Ascending aorta (tissue), 2 donors: Measurements from ENCODE around the gene C19orf47. TPM values are rescaled to one million over a fixed set of nuclear protein-coding genes. Genes with fewer than 3 reads are reported as not detected.

Experiments
- DNase-seq, 2 donors: peaks; one replicate each; pipeline ENCODE4 v3.0.0-alpha.2; 2019; ENCODE audit warnings: low spot score in 2 of 2
- H3K27ac ChIP-seq, 2 donors: fragments of 200-600 bp; sonication (generic); one replicate each; pipeline ENCODE4 v1.5.1; 2016 to 2017; ENCODE audit warnings: mild to moderate bottlenecking in 1 of 2
- H3K27me3 ChIP-seq: fragments of 200-600 bp; sonication (generic); one replicate; pipeline ENCODE4 v1.5.1; 2017
- H3K36me3 ChIP-seq, 2 donors: fragments of 200-600 bp; sonication (generic); one replicate each; pipeline ENCODE4 v1.5.1; 2016
- H3K4me1 ChIP-seq, 2 donors: fragments of 200-600 bp; sonication (generic); one replicate each; pipeline ENCODE4 v1.5.1; 2016 to 2017; ENCODE audit warnings: mild to moderate bottlenecking in 1 of 2
- H3K4me3 ChIP-seq, 2 donors: fragments of 200-600 bp; sonication (generic); one replicate each; pipeline ENCODE4 v1.5.1; 2016 to 2017; ENCODE audit warnings: mild to moderate bottlenecking in 1 of 2
- H3K9me3 ChIP-seq, 2 donors: fragments of 200-600 bp; sonication (generic); one replicate each; pipeline ENCODE4 v1.5.1; 2016
- intact Hi-C: fragments of 100-400 bp; cut with DNase I; formaldehyde crosslinking; loops from one replicate; pipeline ENCODE4 v1.15.1; 2023
- total RNA-seq: library from RNA; depleted of rRNA; stranded (reverse); fragments of >200 nt; gene quantifications from one replicate; pipeline ENCODE4 v1.1.0, GENCODE V29; 2016
- TF ChIP-seq, protein P1 (sequence below), 3 experiments: fragments of 200-600 bp in 2 of 3; fragments of 450-650 bp in 1 of 3; sonication (generic) in 2 of 3; IDR thresholded peaks; one replicate each; pipeline ENCODE4 v1.5.1; 2016 to 2019; ENCODE audit warnings: antibody characterized with exemption in 3 of 3, mild to moderate bottlenecking in 1 of 3, moderate library complexity in 1 of 3

C19orf47 gene
- total RNA-seq, 1 donor from 2014 or later: 10.4 TPM

DNA sequence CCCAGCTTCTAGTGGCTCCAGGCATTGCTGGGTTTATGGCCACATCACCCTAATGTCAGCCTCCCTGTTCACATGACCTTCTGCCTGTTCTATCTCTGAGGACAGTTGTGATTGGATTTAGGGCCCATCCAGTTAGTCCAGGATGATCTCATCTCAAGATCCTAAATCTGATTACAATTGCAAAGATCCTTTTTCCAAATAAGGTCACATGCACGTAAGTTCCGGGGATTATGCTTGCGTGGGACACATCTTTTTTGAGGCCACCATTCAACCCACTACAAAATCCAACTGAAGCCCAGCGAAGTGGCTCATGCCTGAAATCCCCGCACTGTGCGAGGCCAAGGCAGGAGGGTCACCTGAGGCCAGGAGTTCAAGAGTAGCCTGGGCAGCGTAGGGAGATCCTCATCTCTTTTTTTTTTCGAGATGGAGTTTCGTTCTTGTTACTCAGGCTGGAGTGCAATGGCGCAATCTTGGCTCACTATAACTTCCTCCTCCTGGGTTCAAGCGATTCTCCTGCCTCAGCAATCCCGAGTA, 12.6 kb upstream of the C19orf47 start:
- H3K4me3 ChIP-seq: no peak overlapping the region
- DNase-seq: no peak
- intact Hi-C loops: no loop called here
- no peaks in the 10 kb centered on the region for H3K27me3 ChIP-seq
- H3K27ac ChIP-seq: no peak overlapping the region
- no peaks in the 10 kb centered on the region for H3K9me3 ChIP-seq
- TF ChIP-seq, protein P1, sequence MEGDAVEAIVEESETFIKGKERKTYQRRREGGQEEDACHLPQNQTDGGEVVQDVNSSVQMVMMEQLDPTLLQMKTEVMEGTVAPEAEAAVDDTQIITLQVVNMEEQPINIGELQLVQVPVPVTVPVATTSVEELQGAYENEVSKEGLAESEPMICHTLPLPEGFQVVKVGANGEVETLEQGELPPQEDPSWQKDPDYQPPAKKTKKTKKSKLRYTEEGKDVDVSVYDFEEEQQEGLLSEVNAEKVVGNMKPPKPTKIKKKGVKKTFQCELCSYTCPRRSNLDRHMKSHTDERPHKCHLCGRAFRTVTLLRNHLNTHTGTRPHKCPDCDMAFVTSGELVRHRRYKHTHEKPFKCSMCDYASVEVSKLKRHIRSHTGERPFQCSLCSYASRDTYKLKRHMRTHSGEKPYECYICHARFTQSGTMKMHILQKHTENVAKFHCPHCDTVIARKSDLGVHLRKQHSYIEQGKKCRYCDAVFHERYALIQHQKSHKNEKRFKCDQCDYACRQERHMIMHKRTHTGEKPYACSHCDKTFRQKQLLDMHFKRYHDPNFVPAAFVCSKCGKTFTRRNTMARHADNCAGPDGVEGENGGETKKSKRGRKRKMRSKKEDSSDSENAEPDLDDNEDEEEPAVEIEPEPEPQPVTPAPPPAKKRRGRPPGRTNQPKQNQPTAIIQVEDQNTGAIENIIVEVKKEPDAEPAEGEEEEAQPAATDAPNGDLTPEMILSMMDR (IDR thresholded peaks at IDR 0.05): no peak
- peaks cover 0 to 4% of the 10 kb centered on the region in 2 donors for H3K36me3 ChIP-seq
- peaks cover 0 to 3% of the 10 kb centered on the region in 2 donors for H3K4me1 ChIP-seq

DNA sequence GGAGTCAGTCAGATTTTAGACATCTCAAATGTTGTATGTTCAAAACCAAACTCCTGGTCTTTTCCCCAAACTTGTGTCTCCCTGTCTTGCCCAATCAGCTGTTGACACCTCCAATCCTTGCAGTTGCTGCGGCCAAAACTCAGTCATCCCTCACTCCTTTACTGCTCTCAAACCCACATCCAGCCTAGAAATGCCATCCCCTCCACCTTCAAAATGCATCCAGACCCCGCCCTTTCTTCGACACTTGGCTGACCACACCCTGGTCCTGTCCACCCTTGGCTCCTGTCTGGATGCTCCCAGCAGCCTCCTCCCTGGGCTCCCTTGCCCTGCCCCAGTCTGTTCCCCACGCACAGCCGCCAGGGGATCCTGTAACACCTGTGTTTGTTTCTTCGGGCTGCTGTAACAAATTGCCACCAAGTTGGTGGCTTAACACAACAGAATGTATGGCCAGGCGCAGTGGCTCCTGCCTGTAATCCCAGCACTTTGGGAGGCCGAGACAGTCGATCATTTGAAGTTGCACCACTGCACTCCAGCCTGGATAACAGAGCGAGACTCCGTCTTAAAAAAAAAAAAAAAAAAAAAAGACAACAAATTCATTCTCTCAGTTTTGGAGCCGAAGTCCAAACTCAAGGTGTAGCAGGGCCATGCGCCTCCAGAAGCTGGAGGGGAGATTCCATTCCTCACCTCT, 12.0 kb upstream of the C19orf47 start:
- intact Hi-C loops: no loop called here
- TF ChIP-seq, protein P1 (IDR thresholded peaks at IDR 0.05): no peak
- H3K4me1 ChIP-seq: no peaks in the 10 kb centered on the region
- DNase-seq: no peak
- no peaks in the 10 kb centered on the region for H3K9me3 ChIP-seq
- H3K27me3 ChIP-seq: no peaks in the 10 kb centered on the region
- H3K36me3 ChIP-seq: peaks cover 0 to 4% of the 10 kb centered on the region in 2 donors
- no peak overlapping the region for H3K4me3 ChIP-seq
- H3K27ac ChIP-seq: no peak overlapping the region

DNA sequence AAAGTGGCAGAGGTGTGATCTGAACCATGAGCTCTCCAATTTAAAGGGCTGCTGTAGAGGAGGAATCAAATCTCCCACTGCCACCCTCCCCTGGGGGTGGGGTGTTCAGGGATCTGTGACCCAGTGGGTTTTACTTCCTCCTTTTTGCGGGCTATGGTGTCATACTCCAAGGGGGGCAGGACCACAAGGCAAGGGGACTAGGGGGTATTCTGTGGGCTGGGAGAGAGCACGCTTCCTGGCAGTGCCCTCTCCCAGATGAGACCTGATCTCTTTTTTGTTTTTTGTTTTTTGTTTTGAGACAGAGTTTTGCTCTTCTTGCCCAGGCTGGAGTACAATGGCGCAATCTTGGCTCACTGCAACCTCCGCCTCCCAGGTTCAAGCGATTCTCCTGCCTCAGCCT, 10.6 kb upstream of the C19orf47 start:
- TF ChIP-seq, protein P1 (IDR thresholded peaks at IDR 0.05): no peak
- no peaks in the 10 kb centered on the region for H3K9me3 ChIP-seq
- intact Hi-C loops: no loop called here
- H3K36me3 ChIP-seq: peaks cover 0 to 4% of the 10 kb centered on the region in 2 donors
- no peaks in the 10 kb centered on the region for H3K27me3 ChIP-seq
- H3K4me1 ChIP-seq: no peaks in the 10 kb centered on the region
- DNase-seq: peak in 1 of 2 donors; percentile 33
- no peak overlapping the region for H3K27ac ChIP-seq
- H3K4me3 ChIP-seq: no peak overlapping the region

DNA sequence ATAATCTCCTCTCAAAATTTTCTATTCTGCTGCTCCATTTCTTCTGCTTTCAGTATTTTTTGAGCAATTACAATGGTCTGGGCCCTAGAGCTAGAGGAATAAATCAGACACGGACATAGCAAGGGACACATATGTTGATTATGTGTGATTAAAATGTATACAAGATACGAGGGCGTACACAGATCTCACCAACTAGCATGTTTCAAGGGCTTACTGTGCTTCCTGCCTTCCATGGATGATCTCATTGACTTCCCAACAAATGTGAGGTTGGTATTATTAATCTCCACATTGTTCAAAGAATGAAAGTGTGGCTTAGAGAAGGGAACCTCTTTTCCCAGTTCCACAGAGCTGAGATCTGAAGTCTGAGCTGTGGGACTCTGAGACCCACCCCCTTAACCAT, 9.4 kb upstream of the C19orf47 start:
- Histone ChIP-seq H3K4me3 (no peak overlapping the region), H3K27ac (no peak overlapping the region), H3K9me3 (no peaks in the 10 kb centered on the region), H3K4me1 (no peaks in the 10 kb centered on the region), H3K36me3 (peaks cover 0 to 4% of the 10 kb centered on the region in 2 donors), H3K27me3 (no peaks in the 10 kb centered on the region)
- intact Hi-C loops: no loop called here
- no peak for DNase-seq
- TF ChIP-seq, protein P1 (IDR thresholded peaks at IDR 0.05): no peak

DNA sequence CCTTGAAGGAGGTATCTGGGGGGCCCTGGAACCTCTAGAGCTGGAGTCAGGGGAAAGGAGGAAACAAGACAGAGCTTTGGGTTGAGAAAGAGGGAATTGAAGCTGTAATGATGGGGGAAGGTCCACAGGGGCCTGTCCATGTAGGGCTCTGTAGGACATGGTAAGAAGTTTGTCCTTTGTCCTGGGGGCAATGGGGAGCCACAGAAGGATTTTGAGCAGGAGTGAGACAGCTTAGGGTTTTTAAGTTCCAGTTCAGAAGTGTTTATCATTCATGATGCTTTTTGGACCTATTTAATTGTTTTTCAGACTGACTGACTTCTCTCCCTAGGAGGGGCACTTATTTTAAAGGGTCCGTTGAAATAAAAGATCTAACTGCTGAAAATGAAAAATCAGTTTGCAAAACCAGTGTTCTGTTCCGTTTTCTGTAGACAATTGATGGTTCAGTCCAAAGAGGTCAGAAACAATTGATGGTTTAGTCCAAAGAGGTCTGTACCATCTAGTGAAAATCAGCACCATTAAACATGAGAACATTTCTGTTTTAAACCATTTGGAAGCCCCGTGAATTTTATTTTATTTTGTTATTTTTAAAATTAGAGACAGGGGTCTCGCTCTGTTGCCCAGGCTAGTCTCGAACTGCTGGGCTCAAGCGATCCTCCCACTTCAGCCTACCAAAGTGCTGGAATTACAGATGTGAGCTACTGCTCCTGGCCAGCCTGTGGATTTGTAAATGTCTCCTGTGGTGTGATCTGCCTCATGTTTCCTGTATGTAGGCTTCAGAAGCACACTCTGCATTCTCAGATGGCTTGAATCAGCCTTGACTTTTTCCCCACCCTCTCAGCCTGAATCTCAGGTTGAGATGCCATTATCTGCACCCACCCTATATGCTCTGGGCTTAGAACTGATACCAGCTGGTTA, 8.7 kb upstream of the C19orf47 start:
- DNase-seq: no peak
- no peaks in the 10 kb centered on the region for H3K27me3 ChIP-seq
- peaks cover 0 to 4% of the 10 kb centered on the region in 2 donors for H3K36me3 ChIP-seq
- TF ChIP-seq, protein P1 (IDR thresholded peaks at IDR 0.05): no peak
- H3K27ac ChIP-seq: no peak overlapping the region
- no peaks in the 10 kb centered on the region for H3K9me3 ChIP-seq
- no peak overlapping the region for H3K4me3 ChIP-seq
- intact Hi-C loops: no loop called here
- no peaks in the 10 kb centered on the region for H3K4me1 ChIP-seq
